NOMO-1 treated with dmso at 0.1 percent for 144 hours (cell line): ENCODE measurements around the gene OR10R2.

ENCODE experiments used
- DNase-seq: peaks from one replicate; lab custom pipeline; 2025; ENCODE audit not compliant: unreplicated experiment; lab: John Stamatoyannopoulos, UW

The OR10R2 gene

GRCh38 chr1:158471920-158472319 is at the start of gene OR10R2:
Gene OR10R2 (plus strand): TSS chr1:158472220. CDS start chr1:158472326, 106 bp downstream.
- no peak for DNase-seq

DNA sequence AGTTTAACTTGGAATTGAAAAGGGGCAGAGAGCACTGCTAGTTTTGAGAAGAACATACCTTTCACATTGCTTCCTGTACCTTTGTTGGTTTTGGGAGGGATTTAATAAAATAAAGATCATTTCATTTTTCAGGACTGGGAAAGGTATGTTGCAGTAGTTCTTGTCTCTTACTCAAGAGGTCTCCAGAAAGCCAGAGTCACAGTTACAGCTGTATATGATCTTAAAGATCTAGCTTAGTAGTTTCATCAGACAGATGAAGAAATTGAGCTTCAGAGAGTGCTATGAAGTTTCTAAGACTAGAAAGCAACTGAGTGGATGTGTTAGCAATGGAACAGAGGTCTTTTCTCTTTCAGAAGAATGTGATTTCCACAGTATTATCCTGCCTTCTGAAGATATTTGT is 47.0 kb upstream of the OR10R2 start:
- DNase-seq, result peak; percentile 14

DNA sequence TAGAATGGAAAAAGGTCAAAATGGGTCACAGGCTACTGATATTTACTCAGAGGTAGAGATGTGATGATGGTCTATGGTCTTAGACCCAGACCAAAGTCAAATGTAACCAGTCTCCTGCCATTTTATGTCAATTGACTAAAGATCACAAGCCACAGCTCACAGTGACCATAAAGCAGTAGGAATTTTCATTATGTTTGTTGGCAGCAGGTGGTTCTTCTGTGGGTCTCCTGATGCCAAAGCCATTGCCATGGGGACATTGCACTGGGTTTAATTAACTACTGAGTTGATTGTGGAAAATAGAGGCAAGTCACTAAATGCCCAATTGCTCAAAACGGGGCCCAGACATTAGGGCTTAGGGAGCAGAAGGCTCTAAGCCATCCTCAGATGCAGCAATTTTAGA is 45.9 kb upstream of the OR10R2 start, which contains the start of gene OR10K2:
Gene OR10K2, minus strand, starts transcription at position 101 of the 400 bp plus-strand sequence. CDS start 5,371 bp downstream, outside the sequence.
- DNase-seq, result no peak

GRCh38 chr1:158430163-158430562 is 41.9 kb upstream of the OR10R2 start:
- peak; percentile 66 for DNase-seq

DNA sequence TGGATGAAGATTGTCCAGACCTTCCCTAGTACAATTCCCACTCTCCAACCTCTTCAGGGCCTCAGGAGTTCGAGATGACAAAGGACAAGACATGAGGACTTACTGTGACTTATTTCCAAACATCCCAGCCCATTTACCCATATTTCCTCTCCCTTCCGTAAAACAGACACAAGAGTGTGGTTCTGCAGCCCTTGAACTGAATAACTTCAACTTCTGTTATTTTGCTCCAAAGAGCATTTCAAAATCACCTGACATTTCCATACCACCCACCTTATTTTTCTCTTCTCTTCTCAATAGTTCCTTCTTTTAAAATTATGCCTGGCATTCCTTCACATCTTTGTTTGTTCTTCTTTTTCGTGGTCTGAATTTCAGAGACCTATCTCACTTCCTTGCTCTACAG is 37.3 kb upstream of the OR10R2 start:
- no peak for DNase-seq

DNA sequence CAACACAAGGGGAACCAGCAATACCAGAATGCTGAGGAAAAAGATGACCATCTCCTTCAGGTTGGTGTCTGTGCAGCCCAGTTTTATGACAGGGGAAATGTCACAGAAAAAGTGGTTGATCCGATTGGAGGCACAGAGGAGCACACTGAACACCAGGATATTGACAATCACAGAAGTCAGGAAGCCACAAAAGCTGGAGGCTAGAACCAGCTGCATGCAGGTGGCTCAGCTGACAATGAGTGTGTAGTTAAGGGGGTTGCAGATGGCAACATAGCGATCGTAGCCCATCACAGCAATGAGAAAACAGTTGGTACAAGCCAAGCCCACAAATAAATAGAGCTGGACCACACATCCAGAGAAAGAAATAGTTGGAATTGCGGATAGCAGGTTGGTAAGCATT is 26.6 kb upstream of the OR10R2 start:
- DNase-seq, result no peak

GRCh38 chr1:158454537-158454936 is 17.5 kb upstream of the OR10R2 start:
- no peak for DNase-seq

GRCh38 chr1:158457246-158457645 is 14.8 kb upstream of the OR10R2 start:
- no peak for DNase-seq

DNA sequence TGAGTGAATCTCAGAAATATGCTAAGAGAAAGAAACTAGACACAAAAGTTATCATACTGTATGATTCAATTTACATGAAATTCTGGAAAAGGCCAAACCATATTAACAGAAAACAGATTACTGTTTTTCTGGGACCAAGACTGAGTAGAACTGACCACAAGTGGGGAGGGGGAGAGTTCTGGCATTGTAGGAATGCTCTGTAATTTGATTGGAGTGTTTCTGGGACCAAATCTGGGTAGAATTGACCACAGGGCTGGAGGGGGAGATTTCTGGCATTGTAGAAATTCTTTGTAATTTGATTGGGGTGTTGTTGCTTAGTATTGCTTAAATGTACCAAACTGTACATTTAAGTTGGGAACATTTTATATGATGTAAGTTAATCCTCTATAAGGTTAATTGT is 13.8 kb upstream of the OR10R2 start:
- no peak for DNase-seq

- no peak for DNase-seq
Observed at GRCh38 chr1:158461534-158461933, 10.5 kb upstream of the OR10R2 start, which contains the start of gene OR10K1. Gene OR10K1 (plus strand): TSS chr1:158461834. CDS start chr1:158465562, 3,728 bp downstream.

- DNase-seq, result no peak
Observed at GRCh38 chr1:158485455-158485854, 13.4 kb downstream of the OR10R2 start.

DNA sequence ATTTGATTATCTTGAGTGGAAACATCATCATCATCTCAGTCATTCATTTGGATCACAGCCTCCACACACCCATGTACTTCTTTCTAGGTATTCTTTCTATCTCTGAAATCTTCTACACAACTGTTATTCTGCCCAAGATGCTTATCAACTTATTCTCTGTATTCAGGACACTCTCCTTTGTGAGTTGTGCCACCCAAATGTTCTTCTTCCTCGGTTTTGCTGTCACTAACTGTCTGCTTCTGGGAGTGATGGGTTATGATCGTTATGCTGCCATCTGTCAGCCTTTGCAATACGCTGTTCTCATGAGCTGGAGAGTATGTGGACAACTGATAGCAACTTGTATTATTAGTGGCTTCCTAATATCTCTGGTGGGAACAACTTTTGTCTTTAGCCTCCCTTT is 19.3 kb downstream of the OR10R2 start:
- DNase-seq, result no peak

- no peak for DNase-seq
Observed at GRCh38 chr1:158493054-158493453, 21.0 kb downstream of the OR10R2 start.

GRCh38 chr1:158494796-158495195 is 22.8 kb downstream of the OR10R2 start:
- no peak for DNase-seq

GRCh38 chr1:158496374-158496773 is 24.4 kb downstream of the OR10R2 start:
- DNase-seq, result peak; percentile 44

- no peak for DNase-seq
Observed at GRCh38 chr1:158506369-158506987, 34.5 kb downstream of the OR10R2 start.

DNA sequence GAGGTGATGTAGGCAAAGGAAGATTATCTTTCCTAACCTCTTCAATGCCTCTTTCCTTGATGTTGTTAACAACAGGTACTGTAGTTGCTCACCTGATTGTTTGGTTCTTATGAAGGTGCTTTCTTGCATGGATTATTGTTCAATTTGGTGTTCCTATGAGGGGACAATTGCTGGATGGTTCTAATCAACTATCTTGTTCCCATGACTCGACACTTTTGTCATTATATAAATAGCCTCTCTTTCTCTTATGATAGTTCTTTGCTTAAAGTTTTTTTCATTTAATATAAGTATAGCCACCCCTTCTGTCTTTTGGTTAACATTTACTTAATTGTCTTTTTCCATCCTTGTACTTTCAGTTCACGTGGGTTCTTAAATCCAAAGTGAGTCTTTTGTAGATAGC is 35.5 kb downstream of the OR10R2 start:
- no peak for DNase-seq

- no peak for DNase-seq
Observed at GRCh38 chr1:158509471-158510156, 37.6 kb downstream of the OR10R2 start.

GRCh38 chr1:158516966-158517365 is 44.9 kb downstream of the OR10R2 start:
- no peak for DNase-seq

GRCh38 chr1:158520021-158520420 is 48.0 kb downstream of the OR10R2 start:
- no peak for DNase-seq

- no peak for DNase-seq
Observed at GRCh38 chr1:158520955-158521665, 49.1 kb downstream of the OR10R2 start.

DNA sequence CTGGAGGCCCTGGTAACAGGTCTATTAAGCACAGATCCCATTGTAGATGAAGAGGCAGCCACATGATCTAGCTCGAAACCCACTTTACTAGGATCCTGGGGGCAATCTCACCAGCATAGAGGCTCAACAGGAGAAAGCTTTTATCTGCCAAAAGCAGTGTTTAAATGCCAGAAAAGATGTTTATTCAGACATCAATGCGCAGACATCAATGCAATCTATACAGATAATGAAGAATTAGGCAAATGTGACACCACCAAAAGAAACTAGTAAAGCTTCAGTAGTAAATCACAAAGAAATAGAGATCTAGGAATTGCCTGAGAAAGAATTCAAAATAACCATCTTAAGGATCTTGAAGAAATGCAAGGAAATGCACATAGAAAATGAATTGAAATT is 49.6 kb downstream of the OR10R2 start:
- no peak for DNase-seq
